Central memory CD8-positive, alpha-beta T cell (primary cell): ENCODE measurements around the gene DOCK1.

Experiments used
- ATAC-seq: fragments of 150-1000 bp; cut with Tn5 transposase; replicated peaks from 2 replicates; pipeline ENCODE4 v1.10.0; 2022; ENCODE audit warnings: mild to moderate bottlenecking, moderate FRiP score, moderate number of reproducible peaks; ENCODE audit not compliant: poor library complexity, severe bottlenecking; ENCODE audit errors: extremely low read depth
- DNase-seq, 2 donors: peaks; one replicate each; pipeline ENCODE4 v3.0.0; 2021; ENCODE audit warnings: low spot score in 2 of 2
- H3K27ac Mint-ChIP-seq: one replicate; pipeline ENCODE4 v1.8.0; 2022; ENCODE audit warnings: low read depth, mild to moderate bottlenecking, moderate library complexity, mixed read lengths
- H3K27me3 Mint-ChIP-seq: one replicate; pipeline ENCODE4 v1.8.0; 2022; ENCODE audit warnings: mixed read lengths
- H3K36me3 Mint-ChIP-seq: one replicate; pipeline ENCODE4 v1.8.0; 2022; ENCODE audit warnings: mild to moderate bottlenecking, moderate library complexity, mixed read lengths; ENCODE audit not compliant: insufficient read depth
- H3K4me1 Mint-ChIP-seq: one replicate; pipeline ENCODE4 v1.8.0; 2022; ENCODE audit warnings: mixed read lengths
- H3K4me3 Mint-ChIP-seq: one replicate; pipeline ENCODE4 v1.8.0; 2022; ENCODE audit warnings: mild to moderate bottlenecking, moderate library complexity, mixed read lengths
- H3K9me3 Mint-ChIP-seq: one replicate; pipeline ENCODE4 v1.8.0; 2022; ENCODE audit warnings: mixed read lengths

DOCK1 gene

DNA sequence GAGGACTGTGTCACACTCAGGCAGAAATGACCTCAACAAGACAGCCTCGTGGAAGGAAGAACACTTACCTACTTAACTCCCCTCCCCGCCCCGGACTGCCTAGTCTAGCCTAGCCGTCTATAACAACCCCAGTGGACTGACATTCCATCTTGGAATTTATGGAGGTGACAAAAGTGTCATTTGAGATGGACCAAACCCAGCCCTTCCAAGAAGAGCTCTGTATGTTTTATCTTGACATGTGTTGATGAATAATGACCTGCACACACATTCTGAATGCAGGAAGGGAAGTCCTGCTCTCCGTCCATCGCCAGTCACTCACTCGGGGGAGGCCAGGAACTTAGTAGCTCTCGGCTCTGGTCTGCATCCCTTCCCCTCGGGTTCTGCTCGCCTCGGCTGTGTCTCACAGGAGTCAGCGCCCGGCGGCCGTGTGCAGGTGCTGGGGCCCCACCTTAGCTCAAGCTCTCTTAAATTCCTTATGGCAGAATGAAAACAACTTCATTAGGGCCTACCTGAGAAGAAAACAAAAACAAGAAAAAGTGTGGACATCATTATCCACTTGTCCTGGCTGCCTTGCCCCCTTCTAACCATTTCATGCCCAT, 503.0 kb downstream of the DOCK1 start:
- Mint-ChIP-seq H3K9me3 (no peaks in the 10 kb centered on the region), H3K36me3 (no peaks in the 10 kb centered on the region), H3K27ac (no peak overlapping the region), H3K4me1 (no peaks in the 10 kb centered on the region), H3K27me3 (no peaks in the 10 kb centered on the region), H3K4me3 (no peak overlapping the region)
- DNase-seq: no peak
- ATAC-seq: no peak

DNA sequence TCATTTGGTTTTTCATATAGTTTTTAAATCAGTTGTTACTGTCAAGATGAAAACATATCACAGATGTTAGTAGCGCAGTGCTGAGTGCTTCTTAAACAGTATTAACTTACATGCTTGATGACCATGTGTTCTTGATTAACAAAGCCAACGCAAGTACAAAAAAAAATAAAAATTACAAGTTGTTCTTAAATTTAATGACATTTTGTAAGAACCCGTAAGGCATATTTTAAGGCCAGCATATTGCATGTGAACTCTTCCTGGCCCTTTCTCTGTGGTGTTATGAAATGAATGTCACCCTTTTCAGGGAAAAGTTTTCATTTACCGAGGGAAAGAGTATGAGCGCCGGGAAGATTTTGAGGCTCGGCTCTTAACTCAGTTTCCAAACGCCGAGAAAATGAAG, 503.5 kb downstream of the DOCK1 start:
- Mint-ChIP-seq H3K9me3 (no peaks in the 10 kb centered on the region), H3K36me3 (no peaks in the 10 kb centered on the region), H3K27ac (no peak overlapping the region), H3K4me3 (no peak overlapping the region), H3K27me3 (no peaks in the 10 kb centered on the region), H3K4me1 (no peaks in the 10 kb centered on the region)
- ATAC-seq: no peak
- no peak for DNase-seq

- ATAC-seq (no peak), DNase-seq (no peak)
- no peak overlapping the region for H3K4me3 Mint-ChIP-seq
- H3K27ac Mint-ChIP-seq: no peak overlapping the region
- H3K9me3 Mint-ChIP-seq: no peaks in the 10 kb centered on the region
- no peaks in the 10 kb centered on the region for H3K36me3 Mint-ChIP-seq
- H3K4me1 Mint-ChIP-seq: no peaks in the 10 kb centered on the region
- no peaks in the 10 kb centered on the region for H3K27me3 Mint-ChIP-seq
Observed at GRCh38 chr10:127410030-127410429, 504.8 kb downstream of the DOCK1 start.

DNA sequence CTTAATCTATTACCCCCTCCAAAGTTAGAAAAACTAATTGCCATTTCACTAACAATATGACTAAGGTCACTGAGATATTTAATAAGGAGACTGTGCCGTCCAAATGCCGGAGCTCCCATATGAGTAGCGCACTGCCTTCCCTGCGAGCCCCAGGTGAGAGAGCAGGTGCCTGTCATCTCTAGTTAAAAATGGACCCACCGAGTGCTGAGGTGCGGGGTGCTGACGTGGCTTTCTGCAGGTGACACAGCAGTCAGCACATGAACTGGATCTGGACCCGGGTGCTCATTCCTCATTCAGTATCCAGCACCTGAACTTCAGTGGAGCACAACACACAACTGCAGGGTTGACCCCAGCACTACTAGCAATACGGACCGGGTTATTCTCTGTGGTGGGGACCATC, 505.8 kb downstream of the DOCK1 start:
- Mint-ChIP-seq H3K4me3 (no peak overlapping the region), H3K27me3 (no peaks in the 10 kb centered on the region), H3K4me1 (no peaks in the 10 kb centered on the region), H3K27ac (no peak overlapping the region), H3K9me3 (no peaks in the 10 kb centered on the region), H3K36me3 (no peaks in the 10 kb centered on the region)
- no peak for ATAC-seq
- no peak for DNase-seq

- no peaks in the 10 kb centered on the region for H3K36me3 Mint-ChIP-seq
- no peaks in the 10 kb centered on the region for H3K9me3 Mint-ChIP-seq
- H3K4me3 Mint-ChIP-seq: no peak overlapping the region
- no peak for DNase-seq
- H3K27me3 Mint-ChIP-seq: no peaks in the 10 kb centered on the region
- H3K27ac Mint-ChIP-seq: no peak overlapping the region
- H3K4me1 Mint-ChIP-seq: no peaks in the 10 kb centered on the region
- no peak for ATAC-seq
Observed at GRCh38 chr10:127413326-127413725, 508.1 kb downstream of the DOCK1 start.

- no peaks in the 10 kb centered on the region for H3K36me3 Mint-ChIP-seq
- DNase-seq (no peak), ATAC-seq (no peak)
- no peaks in the 10 kb centered on the region for H3K27me3 Mint-ChIP-seq
- no peaks in the 10 kb centered on the region for H3K9me3 Mint-ChIP-seq
- no peaks in the 10 kb centered on the region for H3K4me1 Mint-ChIP-seq
- no peak overlapping the region for H3K4me3 Mint-ChIP-seq
- no peak overlapping the region for H3K27ac Mint-ChIP-seq
Observed at GRCh38 chr10:127414024-127414423, 508.8 kb downstream of the DOCK1 start.

DNA sequence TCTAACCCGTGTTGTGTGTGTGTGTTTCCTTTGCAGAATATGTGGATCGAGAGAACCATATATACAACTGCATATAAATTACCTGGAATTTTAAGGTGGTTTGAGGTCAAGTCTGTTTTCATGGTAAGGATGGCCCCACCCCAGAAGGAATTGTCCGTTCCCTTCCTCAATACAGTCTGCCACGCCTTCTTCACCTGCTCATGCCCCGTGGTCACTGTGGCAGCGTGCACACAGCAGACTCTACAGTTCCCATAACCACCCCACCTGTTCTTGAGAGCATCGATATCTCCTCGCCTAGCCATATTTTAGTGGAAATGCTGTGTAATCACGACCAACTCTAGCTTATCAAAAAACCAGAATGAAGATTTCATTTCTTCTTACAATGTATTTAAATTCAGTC, 509.9 kb downstream of the DOCK1 start:
- Mint-ChIP-seq H3K27ac (no peak overlapping the region), H3K9me3 (no peaks in the 10 kb centered on the region), H3K4me1 (no peaks in the 10 kb centered on the region), H3K36me3 (no peaks in the 10 kb centered on the region), H3K4me3 (no peak overlapping the region), H3K27me3 (no peaks in the 10 kb centered on the region)
- no peak for DNase-seq
- ATAC-seq: no peak

GRCh38 chr10:127415901-127416581, 510.8 kb downstream of the DOCK1 start:
- DNase-seq (no peak), ATAC-seq (no peak)
- Mint-ChIP-seq H3K4me3 (no peak overlapping the region), H3K36me3 (no peaks in the 10 kb centered on the region), H3K4me1 (no peaks in the 10 kb centered on the region), H3K27ac (no peak overlapping the region), H3K9me3 (no peaks in the 10 kb centered on the region), H3K27me3 (no peaks in the 10 kb centered on the region)

GRCh38 chr10:127417031-127417430, 511.8 kb downstream of the DOCK1 start:
- Mint-ChIP-seq H3K27ac (no peak overlapping the region), H3K4me3 (no peak overlapping the region), H3K36me3 (no peaks in the 10 kb centered on the region), H3K27me3 (no peaks in the 10 kb centered on the region), H3K9me3 (no peaks in the 10 kb centered on the region), H3K4me1 (no peaks in the 10 kb centered on the region)
- no peak for ATAC-seq
- no peak for DNase-seq

DNA sequence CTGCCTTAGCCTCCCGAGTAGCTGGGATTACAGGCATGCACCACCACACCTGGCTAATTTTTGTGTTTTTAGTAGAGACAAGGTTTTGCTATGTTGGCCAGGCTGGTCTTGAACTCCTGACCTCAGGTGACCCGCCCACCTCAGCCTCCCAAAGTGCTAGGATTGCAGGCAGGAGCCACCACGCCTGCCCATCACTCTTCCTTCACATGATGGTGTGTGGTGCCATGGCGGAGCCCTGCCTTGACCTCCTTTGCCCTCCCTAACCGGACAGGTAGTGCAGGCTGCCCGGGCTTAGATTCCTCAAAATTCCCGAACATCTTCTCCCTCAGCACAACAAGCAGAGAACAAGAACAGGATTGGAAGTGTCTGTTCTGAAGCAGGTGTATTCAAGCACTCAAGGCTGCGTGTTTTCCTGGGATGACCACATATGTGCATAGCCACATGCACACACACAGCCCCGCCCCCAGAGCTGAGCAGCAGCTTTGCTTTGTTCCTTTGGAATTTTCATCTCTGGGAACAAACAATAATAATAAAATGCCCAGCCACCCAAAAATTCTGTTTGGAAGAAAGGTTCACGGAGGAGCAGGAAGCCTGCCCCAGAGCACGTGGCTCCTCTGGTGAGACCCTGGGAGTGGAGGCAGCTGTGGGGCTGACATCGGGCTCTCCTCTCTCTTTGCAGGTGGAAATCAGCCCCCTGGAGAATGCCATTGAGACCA, 512.6 kb downstream of the DOCK1 start:
- H3K36me3 Mint-ChIP-seq: no peaks in the 10 kb centered on the region
- no peaks in the 10 kb centered on the region for H3K4me1 Mint-ChIP-seq
- H3K27ac Mint-ChIP-seq: no peak overlapping the region
- no peaks in the 10 kb centered on the region for H3K27me3 Mint-ChIP-seq
- DNase-seq (no peak), ATAC-seq (no peak)
- no peak overlapping the region for H3K4me3 Mint-ChIP-seq
- no peaks in the 10 kb centered on the region for H3K9me3 Mint-ChIP-seq

DNA sequence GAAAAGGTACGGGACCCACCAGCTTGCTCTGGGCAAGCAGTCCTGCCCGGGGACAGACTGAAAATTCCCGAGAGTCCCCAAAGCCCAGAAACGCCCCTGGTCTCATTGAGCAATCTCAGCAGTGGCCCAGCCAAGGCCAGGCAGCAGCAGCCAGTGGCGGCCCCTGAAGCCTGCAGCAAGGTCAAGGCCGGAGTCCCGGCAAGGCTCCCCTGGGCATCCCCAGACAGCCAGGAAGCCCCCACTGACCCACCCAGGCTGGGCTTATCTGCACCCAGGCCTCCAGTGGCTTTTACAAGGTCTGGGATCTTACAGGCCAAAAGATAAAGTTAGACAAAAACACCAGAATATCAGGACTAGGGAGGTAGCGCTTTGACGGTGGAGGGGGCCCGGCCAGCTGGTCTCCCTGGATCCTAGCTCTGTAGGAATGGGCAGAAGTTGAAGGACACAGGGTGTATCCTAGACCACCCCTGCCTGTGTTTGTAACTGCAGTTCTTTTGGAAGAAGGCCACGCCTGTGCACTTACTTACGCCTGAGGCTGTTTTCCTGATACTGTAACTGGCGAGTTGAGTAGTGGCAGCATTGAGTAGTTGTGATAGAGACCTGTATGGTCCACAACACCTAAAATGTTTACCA, 513.4 kb downstream of the DOCK1 start:
- Mint-ChIP-seq H3K27ac (no peak overlapping the region), H3K36me3 (no peaks in the 10 kb centered on the region), H3K4me1 (no peaks in the 10 kb centered on the region), H3K9me3 (no peaks in the 10 kb centered on the region), H3K27me3 (no peaks in the 10 kb centered on the region), H3K4me3 (no peak overlapping the region)
- no peak for ATAC-seq
- no peak for DNase-seq

DNA sequence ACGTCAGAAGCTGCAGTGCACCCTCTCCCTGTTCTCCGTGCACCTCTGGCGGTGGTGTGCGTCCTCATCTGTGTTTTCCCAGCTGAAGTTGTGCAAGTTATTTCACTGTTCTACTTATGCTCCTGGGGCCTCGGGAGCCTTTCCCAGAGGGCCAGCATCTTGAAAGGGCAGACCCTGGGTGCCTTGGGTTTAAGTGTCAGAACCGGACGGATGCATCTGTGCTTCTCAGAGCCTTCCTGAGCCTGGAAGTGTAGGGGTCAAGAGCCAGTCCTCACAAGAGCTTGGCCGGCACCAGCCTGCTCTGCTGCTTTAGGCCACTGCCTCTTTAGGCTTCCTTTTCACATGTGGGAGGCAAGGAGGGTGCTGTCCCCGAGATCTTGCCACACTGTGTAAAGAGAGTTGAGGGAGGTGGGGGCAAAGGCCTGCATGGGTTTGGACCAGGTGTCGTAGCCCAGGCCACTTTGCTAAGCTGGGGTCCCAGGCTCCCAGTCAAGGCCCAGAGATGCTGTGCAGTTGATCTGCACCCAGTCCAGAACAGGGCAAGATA, 515.0 kb downstream of the DOCK1 start:
- Mint-ChIP-seq H3K27ac (no peak overlapping the region), H3K9me3 (no peaks in the 10 kb centered on the region), H3K4me1 (no peaks in the 10 kb centered on the region), H3K36me3 (no peaks in the 10 kb centered on the region), H3K27me3 (no peaks in the 10 kb centered on the region), H3K4me3 (no peak overlapping the region)
- DNase-seq (no peak), ATAC-seq (no peak)
